ENCODE results near the gene DYNLT4. TPM values are rescaled to one million over a fixed set of nuclear protein-coding genes. Genes with fewer than 3 reads are reported as not detected.

DYNLT4 gene
- total and polyA plus RNA-seq, 2 of the 13 experiments (the other 11 are each of a cell fraction or from before 2014, with no cell fraction given) = 0.77 TPM; not detected in 1

DNA sequence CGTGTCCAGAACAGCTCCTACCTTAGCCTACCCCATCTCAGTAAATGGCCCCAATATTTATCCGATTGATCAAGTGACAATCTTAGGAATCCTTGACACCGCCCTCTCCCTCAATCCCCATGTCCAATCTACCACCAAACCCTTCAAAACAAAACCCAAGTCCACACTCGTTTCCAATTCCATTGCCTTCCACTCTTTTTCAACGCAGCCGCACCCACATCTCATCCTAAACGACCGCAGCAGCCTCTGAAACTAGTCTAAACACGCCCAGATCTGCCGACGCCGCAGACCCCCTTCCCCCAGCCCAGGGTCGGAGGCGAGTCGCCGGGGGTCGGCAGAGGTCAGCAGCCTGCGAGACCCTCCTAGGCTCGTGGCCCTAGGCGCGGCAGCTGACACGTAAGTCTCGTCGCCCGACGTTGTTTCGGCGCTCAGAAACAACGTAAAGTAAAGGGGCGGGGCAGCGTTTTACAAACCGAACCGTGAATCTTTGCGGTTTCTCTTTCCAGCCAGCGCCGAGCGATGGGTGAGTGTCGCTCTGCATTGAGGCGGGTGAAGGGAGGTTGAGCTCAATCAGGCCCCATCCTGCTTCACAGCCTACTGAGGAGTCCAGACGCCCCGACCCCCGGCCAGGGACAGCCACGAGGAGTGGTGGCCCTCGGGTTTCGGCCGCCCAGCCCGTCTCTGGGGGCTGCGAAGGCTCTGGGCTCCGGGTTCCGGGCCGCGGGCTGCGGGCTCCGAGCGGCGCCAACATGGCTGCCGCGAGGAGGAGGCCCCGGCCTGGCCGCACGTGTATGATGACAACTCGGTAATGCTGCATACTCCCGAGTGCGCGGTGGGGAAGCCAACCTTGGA lies 31.8 kb downstream of the DYNLT4 start, which contains the start of gene RPS8 (continued):
- TF ChIP-seq, protein P1, sequence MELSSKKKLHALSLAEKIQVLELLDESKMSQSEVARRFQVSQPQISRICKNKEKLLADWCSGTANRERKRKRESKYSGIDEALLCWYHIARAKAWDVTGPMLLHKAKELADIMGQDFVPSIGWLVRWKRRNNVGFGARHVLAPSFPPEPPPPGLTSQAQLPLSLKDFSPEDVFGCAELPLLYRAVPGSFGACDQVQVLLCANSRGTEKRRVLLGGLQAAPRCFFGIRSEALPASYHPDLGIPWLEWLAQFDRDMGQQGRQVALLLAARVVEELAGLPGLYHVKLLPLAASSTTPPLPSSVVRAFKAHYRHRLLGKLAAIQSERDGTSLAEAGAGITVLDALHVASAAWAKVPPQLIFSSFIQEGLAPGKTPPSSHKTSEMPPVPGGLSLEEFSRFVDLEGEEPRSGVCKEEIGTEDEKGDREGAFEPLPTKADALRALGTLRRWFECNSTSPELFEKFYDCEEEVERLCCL (CRISPR knock-in tag; IDR thresholded peaks at IDR 0.05; ENCODE audit: borderline replicate concordance) = peak; percentile 36; the same call in 1 of the 2 replicates
- TF ChIP-seq IRX3 (CRISPR knock-in tag; IDR thresholded peaks at IDR 0.05; ENCODE audit: borderline replicate concordance, low read depth) (no peak; the same call in 1 of the 2 replicates), SNRNP70 (IDR thresholded peaks at IDR 0.05; ENCODE audit: low read depth, low read length) (no peak), MYC (CRISPR knock-in tag; IDR thresholded peaks at IDR 0.05; ENCODE audit: borderline replicate concordance) (peak; percentile 97), SIX1 (CRISPR knock-in tag; IDR thresholded peaks at IDR 0.05; ENCODE audit: borderline replicate concordance) (no peak), ZNF17 (CRISPR knock-in tag; IDR thresholded peaks at IDR 0.05) (peak; percentile 79; the same call in 1 of the 2 replicates), JARID2 (CRISPR knock-in tag; IDR thresholded peaks at IDR 0.05; ENCODE audit: insufficient replicate concordance) (no peak), ZIK1 (CRISPR knock-in tag; IDR thresholded peaks at IDR 0.05; ENCODE audit: borderline replicate concordance, low read depth) (no peak), ZEB1 (IDR thresholded peaks at IDR 0.05; ENCODE audit: insufficient replicate concordance, low read depth) (no peak), ZNF333 (CRISPR knock-in tag; IDR thresholded peaks at IDR 0.05; ENCODE audit: borderline replicate concordance) (no peak), KLF9 (CRISPR knock-in tag; IDR thresholded peaks at IDR 0.05; ENCODE audit: low read depth) (no peak), ZNF546 (CRISPR knock-in tag; conservative IDR thresholded peaks at IDR 0.05) (no peak), RXRB (CRISPR knock-in tag; IDR thresholded peaks at IDR 0.05; ENCODE audit: borderline replicate concordance) (peak; percentile 85), ZNF879 (CRISPR knock-in tag; IDR thresholded peaks at IDR 0.05) (peak; percentile 73; the same call in 1 of the 2 replicates), LCORL (IDR thresholded peaks at IDR 0.05) (no peak), LCORL (CRISPR knock-in tag; IDR thresholded peaks at IDR 0.05) (peak; percentile 61; the same call in 1 of the 2 replicates), SIX4 (CRISPR knock-in tag; IDR thresholded peaks at IDR 0.05) (no peak), PRMT3 (CRISPR knock-in tag; IDR thresholded peaks at IDR 0.05; ENCODE audit: borderline replicate concordance, low read depth) (no peak), MAFK (conservative IDR thresholded peaks at IDR 0.05 in 1 of 2, IDR thresholded peaks at IDR 0.05 in 1 of 2; ENCODE audit: low read length in 2 of 2) (peak in 1 of 2 experiments; percentile 24; a peak in 1 of 4 replicates)
- TF ChIP-seq, protein P2, sequence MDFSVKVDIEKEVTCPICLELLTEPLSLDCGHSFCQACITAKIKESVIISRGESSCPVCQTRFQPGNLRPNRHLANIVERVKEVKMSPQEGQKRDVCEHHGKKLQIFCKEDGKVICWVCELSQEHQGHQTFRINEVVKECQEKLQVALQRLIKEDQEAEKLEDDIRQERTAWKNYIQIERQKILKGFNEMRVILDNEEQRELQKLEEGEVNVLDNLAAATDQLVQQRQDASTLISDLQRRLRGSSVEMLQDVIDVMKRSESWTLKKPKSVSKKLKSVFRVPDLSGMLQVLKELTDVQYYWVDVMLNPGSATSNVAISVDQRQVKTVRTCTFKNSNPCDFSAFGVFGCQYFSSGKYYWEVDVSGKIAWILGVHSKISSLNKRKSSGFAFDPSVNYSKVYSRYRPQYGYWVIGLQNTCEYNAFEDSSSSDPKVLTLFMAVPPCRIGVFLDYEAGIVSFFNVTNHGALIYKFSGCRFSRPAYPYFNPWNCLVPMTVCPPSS (IDR thresholded peaks at IDR 0.05) = no peak
- TF ChIP-seq, protein P3, sequence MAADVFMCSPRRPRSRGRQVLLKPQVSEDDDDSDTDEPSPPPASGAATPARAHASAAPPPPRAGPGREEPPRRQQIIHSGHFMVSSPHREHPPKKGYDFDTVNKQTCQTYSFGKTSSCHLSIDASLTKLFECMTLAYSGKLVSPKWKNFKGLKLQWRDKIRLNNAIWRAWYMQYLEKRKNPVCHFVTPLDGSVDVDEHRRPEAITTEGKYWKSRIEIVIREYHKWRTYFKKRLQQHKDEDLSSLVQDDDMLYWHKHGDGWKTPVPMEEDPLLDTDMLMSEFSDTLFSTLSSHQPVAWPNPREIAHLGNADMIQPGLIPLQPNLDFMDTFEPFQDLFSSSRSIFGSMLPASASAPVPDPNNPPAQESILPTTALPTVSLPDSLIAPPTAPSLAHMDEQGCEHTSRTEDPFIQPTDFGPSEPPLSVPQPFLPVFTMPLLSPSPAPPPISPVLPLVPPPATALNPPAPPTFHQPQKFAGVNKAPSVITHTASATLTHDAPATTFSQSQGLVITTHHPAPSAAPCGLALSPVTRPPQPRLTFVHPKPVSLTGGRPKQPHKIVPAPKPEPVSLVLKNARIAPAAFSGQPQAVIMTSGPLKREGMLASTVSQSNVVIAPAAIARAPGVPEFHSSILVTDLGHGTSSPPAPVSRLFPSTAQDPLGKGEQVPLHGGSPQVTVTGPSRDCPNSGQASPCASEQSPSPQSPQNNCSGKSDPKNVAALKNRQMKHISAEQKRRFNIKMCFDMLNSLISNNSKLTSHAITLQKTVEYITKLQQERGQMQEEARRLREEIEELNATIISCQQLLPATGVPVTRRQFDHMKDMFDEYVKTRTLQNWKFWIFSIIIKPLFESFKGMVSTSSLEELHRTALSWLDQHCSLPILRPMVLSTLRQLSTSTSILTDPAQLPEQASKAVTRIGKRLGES (CRISPR knock-in tag; IDR thresholded peaks at IDR 0.05; ENCODE audit: borderline replicate concordance) = no peak; the same call in 1 of the 2 replicates
- TF ChIP-seq, protein P4, sequence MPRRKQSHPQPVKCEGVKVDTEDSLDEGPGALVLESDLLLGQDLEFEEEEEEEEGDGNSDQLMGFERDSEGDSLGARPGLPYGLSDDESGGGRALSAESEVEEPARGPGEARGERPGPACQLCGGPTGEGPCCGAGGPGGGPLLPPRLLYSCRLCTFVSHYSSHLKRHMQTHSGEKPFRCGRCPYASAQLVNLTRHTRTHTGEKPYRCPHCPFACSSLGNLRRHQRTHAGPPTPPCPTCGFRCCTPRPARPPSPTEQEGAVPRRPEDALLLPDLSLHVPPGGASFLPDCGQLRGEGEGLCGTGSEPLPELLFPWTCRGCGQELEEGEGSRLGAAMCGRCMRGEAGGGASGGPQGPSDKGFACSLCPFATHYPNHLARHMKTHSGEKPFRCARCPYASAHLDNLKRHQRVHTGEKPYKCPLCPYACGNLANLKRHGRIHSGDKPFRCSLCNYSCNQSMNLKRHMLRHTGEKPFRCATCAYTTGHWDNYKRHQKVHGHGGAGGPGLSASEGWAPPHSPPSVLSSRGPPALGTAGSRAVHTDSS (CRISPR knock-in tag; conservative IDR thresholded peaks at IDR 0.05) = no peak
